A549 (cell line): Measurements from ENCODE around the gene VASH2.

Source experiments
- CEBPB ChIP-seq, 2 experiments: fragments of >200 bp in 1 of 2; sonication (Bioruptor Twin) in 1 of 2; formaldehyde crosslinking in 1 of 2; IDR thresholded peaks; 2 replicates each; pipeline ENCODE4 v1.6.1; 2012 to 2016
- CTCF ChIP-seq: fragments of >200 bp; sonication (Bioruptor Twin); formaldehyde crosslinking; IDR thresholded peaks from 3 replicates; pipeline ENCODE4 v1.5.1; 2016
- EHMT2 ChIP-seq: fragments of 200-600 bp; sonication (generic); IDR thresholded peaks from 2 replicates; pipeline ENCODE4 v1.6.1; 2016; ENCODE audit warnings: antibody characterized with exemption, low read depth, mild to moderate bottlenecking, moderate library complexity
- EP300 ChIP-seq, 2 experiments: fragments of >200 bp; sonication (Bioruptor Twin); formaldehyde crosslinking; IDR thresholded peaks; 2 replicates in 1 of 2; 3 replicates in 1 of 2; pipeline ENCODE4 v1.6.1; 2016 to 2017
- JUNB ChIP-seq: fragments of >200 bp; sonication (Bioruptor Twin); formaldehyde crosslinking; IDR thresholded peaks from 2 replicates; pipeline ENCODE4 v1.6.1; 2016
- MAX ChIP-seq: IDR thresholded peaks from 2 replicates; pipeline ENCODE4 v1.6.1; 2012
- MAZ ChIP-seq: fragments of 150-350 bp; IDR thresholded peaks from 2 replicates; pipeline ENCODE4 v1.6.1; 2014; ENCODE audit warnings: antibody characterized with exemption, low read depth, low read length, borderline replicate concordance
- PBX3 ChIP-seq: IDR thresholded peaks from 2 replicates; pipeline ENCODE4 v1.6.1; 2012
- POLR2A ChIP-seq: IDR thresholded peaks from 2 replicates; pipeline ENCODE4 v1.6.1; 2012; ENCODE audit warnings: mild to moderate bottlenecking, low read length
- POLR2AphosphoS2 ChIP-seq: conservative IDR thresholded peaks from 2 replicates; pipeline ENCODE4 v1.6.1; 2012; ENCODE audit warnings: low read length, improper control_type of control experiment, inconsistent platforms
- RAD21 ChIP-seq, 2 experiments: fragments of >200 bp in 1 of 2; sonication (Bioruptor Twin) in 1 of 2; formaldehyde crosslinking in 1 of 2; IDR thresholded peaks in 1 of 2; conservative IDR thresholded peaks in 1 of 2; 2 replicates in 1 of 2; 3 replicates in 1 of 2; pipeline ENCODE4 v1.6.1; 2012 to 2018; ENCODE audit warnings: inconsistent platforms in 1 of 2
- RFX5 ChIP-seq: fragments of 450-650 bp; IDR thresholded peaks from 2 replicates; pipeline ENCODE4 v1.7.1; 2014; ENCODE audit warnings: antibody characterized with exemption, mild to moderate bottlenecking, moderate library complexity
- USF2 ChIP-seq: fragments of 450-650 bp; IDR thresholded peaks from 2 replicates; pipeline ENCODE4 v1.6.1; 2014; ENCODE audit warnings: antibody characterized with exemption
- ZC3H11A ChIP-seq: fragments of 450-650 bp; IDR thresholded peaks from 2 replicates; pipeline ENCODE4 v1.6.1; 2014; ENCODE audit warnings: antibody characterized with exemption, mild to moderate bottlenecking

- no peak for TF ChIP-seq POLR2A
- TF ChIP-seq CTCF: no peak
- no peak for TF ChIP-seq CEBPB (IDR thresholded peaks at IDR 0.05)
- TF ChIP-seq EP300 (IDR thresholded peaks at IDR 0.05): no peak
- TF ChIP-seq RAD21 (conservative IDR thresholded peaks at IDR 0.05 in 1 of 2, IDR thresholded peaks at IDR 0.05 in 1 of 2): no peak
- TF ChIP-seq MAZ: no peak
- no peak for TF ChIP-seq MAX
- no peak for TF ChIP-seq RFX5
- no peak for TF ChIP-seq EHMT2
- TF ChIP-seq USF2: no peak
- no peak for TF ChIP-seq POLR2AphosphoS2
- TF ChIP-seq PBX3: no peak
- no peak for TF ChIP-seq JUNB
- TF ChIP-seq ZC3H11A: no peak
Measured at GRCh38 chr1:212960932-212961331, 10.6 kb downstream of the VASH2 start.
